ENCODE measurements around the gene CHGA.

Gene CHGA

GRCh38 chr14:92906420-92906819 is 16.5 kb upstream of the CHGA start:
- no peak for DNase-seq

GRCh38 chr14:92906823-92907222 is 16.1 kb upstream of the CHGA start:
- peak; percentile 38 for DNase-seq

- DNase-seq = no peak
These were observed 15.5 kb upstream of the CHGA start for GRCh38 chr14:92907316-92907911.

- no peak for DNase-seq
These were observed 8.8 kb upstream of the CHGA start for GRCh38 chr14:92914087-92914656.

- no peak for DNase-seq
These were observed 6.7 kb upstream of the CHGA start for GRCh38 chr14:92916201-92916600.

GRCh38 chr14:92917041-92917940 is 5.7 kb upstream of the CHGA start:
- DNase-seq = peak; percentile 97

- no peak for DNase-seq
These were observed 5.0 kb upstream of the CHGA start for GRCh38 chr14:92917956-92918355.

- no peak for DNase-seq
These were observed 2.9 kb upstream of the CHGA start for GRCh38 chr14:92920001-92920400.

GRCh38 chr14:92922155-92922735 is 705 bp upstream of the CHGA start:
- peak; percentile 98 for DNase-seq

GRCh38 chr14:92923744-92924103 is 774 bp downstream of the CHGA start:
- DNase-seq = peak; percentile 63

- peak; percentile 93 for DNase-seq
These were observed 1.3 kb downstream of the CHGA start for GRCh38 chr14:92924247-92924646.

- DNase-seq = no peak
These were observed 2.5 kb downstream of the CHGA start for GRCh38 chr14:92925446-92925845.

- no peak for DNase-seq
These were observed 3.4 kb downstream of the CHGA start for GRCh38 chr14:92926180-92926845.

GRCh38 chr14:92926931-92927330 is 4.0 kb downstream of the CHGA start:
- DNase-seq = no peak

GRCh38 chr14:92927349-92928257 is 4.7 kb downstream of the CHGA start:
- no peak for DNase-seq

- no peak for DNase-seq
These were observed 5.3 kb downstream of the CHGA start for GRCh38 chr14:92928258-92928629.

- DNase-seq = no peak
These were observed 6.2 kb downstream of the CHGA start for GRCh38 chr14:92928961-92929688.

GRCh38 chr14:92929689-92930608 is 7.0 kb downstream of the CHGA start:
- no peak for DNase-seq

- DNase-seq = no peak
These were observed 8.0 kb downstream of the CHGA start for GRCh38 chr14:92930737-92931602.

Data from NCI-H69 (cell line).